ENCODE measurements around the gene UBE2Z.

UBE2Z gene

GRCh38 chr17:48904428-48904827 lies 3.8 kb upstream of the UBE2Z start:
- no peak for TF ChIP-seq CREB1 (IDR thresholded peaks at IDR 0.05; ENCODE audit: low read depth)
- TF ChIP-seq ZBTB7A (IDR thresholded peaks at IDR 0.05; ENCODE audit: low read depth) = no peak
- no peak for TF ChIP-seq FOXM1 (IDR thresholded peaks at IDR 0.05; ENCODE audit: borderline replicate concordance, low read depth)
- TF ChIP-seq RAD21 (IDR thresholded peaks at IDR 0.05; ENCODE audit: low read depth) = no peak
- TF ChIP-seq EP300 (IDR thresholded peaks at IDR 0.05; ENCODE audit: borderline replicate concordance) = no peak
- no peak for TF ChIP-seq NFIC (IDR thresholded peaks at IDR 0.05)

- TF ChIP-seq TCF12 (IDR thresholded peaks at IDR 0.05; ENCODE audit: low read depth) (no peak), RAD21 (IDR thresholded peaks at IDR 0.05; ENCODE audit: low read depth) (no peak), NFIC (IDR thresholded peaks at IDR 0.05) (no peak), TAF1 (IDR thresholded peaks at IDR 0.05; ENCODE audit: low read depth) (no peak), EGR1 (IDR thresholded peaks at IDR 0.05) (no peak), FOXM1 (IDR thresholded peaks at IDR 0.05; ENCODE audit: borderline replicate concordance, low read depth) (no peak), TEAD4 (IDR thresholded peaks at IDR 0.05) (no peak), YY1 (IDR thresholded peaks at IDR 0.05; ENCODE audit: low read depth) (no peak), ZBTB7A (IDR thresholded peaks at IDR 0.05; ENCODE audit: low read depth) (no peak), USF1 (IDR thresholded peaks at IDR 0.05) (no peak), CEBPB (IDR thresholded peaks at IDR 0.05) (no peak; the same call in 1 of the 2 replicates), EP300 (IDR thresholded peaks at IDR 0.05; ENCODE audit: borderline replicate concordance) (no peak)
- TF ChIP-seq, protein P1, sequence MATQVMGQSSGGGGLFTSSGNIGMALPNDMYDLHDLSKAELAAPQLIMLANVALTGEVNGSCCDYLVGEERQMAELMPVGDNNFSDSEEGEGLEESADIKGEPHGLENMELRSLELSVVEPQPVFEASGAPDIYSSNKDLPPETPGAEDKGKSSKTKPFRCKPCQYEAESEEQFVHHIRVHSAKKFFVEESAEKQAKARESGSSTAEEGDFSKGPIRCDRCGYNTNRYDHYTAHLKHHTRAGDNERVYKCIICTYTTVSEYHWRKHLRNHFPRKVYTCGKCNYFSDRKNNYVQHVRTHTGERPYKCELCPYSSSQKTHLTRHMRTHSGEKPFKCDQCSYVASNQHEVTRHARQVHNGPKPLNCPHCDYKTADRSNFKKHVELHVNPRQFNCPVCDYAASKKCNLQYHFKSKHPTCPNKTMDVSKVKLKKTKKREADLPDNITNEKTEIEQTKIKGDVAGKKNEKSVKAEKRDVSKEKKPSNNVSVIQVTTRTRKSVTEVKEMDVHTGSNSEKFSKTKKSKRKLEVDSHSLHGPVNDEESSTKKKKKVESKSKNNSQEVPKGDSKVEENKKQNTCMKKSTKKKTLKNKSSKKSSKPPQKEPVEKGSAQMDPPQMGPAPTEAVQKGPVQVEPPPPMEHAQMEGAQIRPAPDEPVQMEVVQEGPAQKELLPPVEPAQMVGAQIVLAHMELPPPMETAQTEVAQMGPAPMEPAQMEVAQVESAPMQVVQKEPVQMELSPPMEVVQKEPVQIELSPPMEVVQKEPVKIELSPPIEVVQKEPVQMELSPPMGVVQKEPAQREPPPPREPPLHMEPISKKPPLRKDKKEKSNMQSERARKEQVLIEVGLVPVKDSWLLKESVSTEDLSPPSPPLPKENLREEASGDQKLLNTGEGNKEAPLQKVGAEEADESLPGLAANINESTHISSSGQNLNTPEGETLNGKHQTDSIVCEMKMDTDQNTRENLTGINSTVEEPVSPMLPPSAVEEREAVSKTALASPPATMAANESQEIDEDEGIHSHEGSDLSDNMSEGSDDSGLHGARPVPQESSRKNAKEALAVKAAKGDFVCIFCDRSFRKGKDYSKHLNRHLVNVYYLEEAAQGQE (IDR thresholded peaks at IDR 0.05; ENCODE audit: low read depth) = no peak
These were observed 2.2 kb upstream of the UBE2Z start for GRCh38 chr17:48905987-48906515.

DNA sequence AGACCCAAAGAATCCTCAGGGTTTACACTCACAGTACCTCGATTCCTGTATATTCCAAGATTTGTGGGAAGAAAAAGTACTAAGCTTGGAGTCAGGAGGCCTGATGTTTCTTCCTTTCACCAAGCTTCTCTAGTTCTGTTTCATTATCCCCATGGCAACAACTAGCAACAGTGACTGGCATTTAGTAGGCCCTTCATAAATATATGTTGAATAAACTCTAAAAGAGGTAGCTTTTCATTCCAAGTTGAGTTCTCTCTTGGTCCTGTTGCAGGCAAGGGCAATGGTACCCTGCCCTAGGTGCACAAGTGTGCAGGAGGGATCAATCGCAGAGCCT lies 527 bp upstream of the UBE2Z start:
- TF ChIP-seq FOXM1 (IDR thresholded peaks at IDR 0.05; ENCODE audit: borderline replicate concordance, low read depth) (no peak), CEBPB (IDR thresholded peaks at IDR 0.05) (no peak), ZBTB7A (IDR thresholded peaks at IDR 0.05; ENCODE audit: low read depth) (no peak), RAD21 (IDR thresholded peaks at IDR 0.05; ENCODE audit: low read depth) (no peak), TAF1 (IDR thresholded peaks at IDR 0.05; ENCODE audit: low read depth) (no peak), TCF12 (IDR thresholded peaks at IDR 0.05; ENCODE audit: low read depth) (no peak), TEAD4 (IDR thresholded peaks at IDR 0.05) (no peak), YY1 (IDR thresholded peaks at IDR 0.05; ENCODE audit: low read depth) (no peak), EGR1 (IDR thresholded peaks at IDR 0.05) (no peak), CREB1 (IDR thresholded peaks at IDR 0.05; ENCODE audit: low read depth) (no peak)
- TF ChIP-seq, protein P1 (IDR thresholded peaks at IDR 0.05; ENCODE audit: low read depth) = no peak
- TF ChIP-seq, protein P2, sequence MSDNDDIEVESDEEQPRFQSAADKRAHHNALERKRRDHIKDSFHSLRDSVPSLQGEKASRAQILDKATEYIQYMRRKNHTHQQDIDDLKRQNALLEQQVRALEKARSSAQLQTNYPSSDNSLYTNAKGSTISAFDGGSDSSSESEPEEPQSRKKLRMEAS (IDR thresholded peaks at IDR 0.05) = no peak

GRCh38 chr17:48908853-48909394 lies 717 bp downstream of the UBE2Z start:
- TF ChIP-seq EGR1 (IDR thresholded peaks at IDR 0.05) (0 out of 2 replicates have a peak, but pooled peaks have one; percentile 17), FOXM1 (IDR thresholded peaks at IDR 0.05; ENCODE audit: borderline replicate concordance, low read depth) (no peak)

- TF ChIP-seq USF1 (IDR thresholded peaks at IDR 0.05) (no peak), YY1 (IDR thresholded peaks at IDR 0.05; ENCODE audit: low read depth) (no peak), RAD21 (IDR thresholded peaks at IDR 0.05; ENCODE audit: low read depth) (no peak), NFIC (IDR thresholded peaks at IDR 0.05) (no peak), TEAD4 (IDR thresholded peaks at IDR 0.05) (no peak), CEBPB (IDR thresholded peaks at IDR 0.05) (no peak), TCF12 (IDR thresholded peaks at IDR 0.05; ENCODE audit: low read depth) (no peak), EP300 (IDR thresholded peaks at IDR 0.05; ENCODE audit: borderline replicate concordance) (no peak), TAF1 (IDR thresholded peaks at IDR 0.05; ENCODE audit: low read depth) (no peak), ZBTB7A (IDR thresholded peaks at IDR 0.05; ENCODE audit: low read depth) (no peak), CREB1 (IDR thresholded peaks at IDR 0.05; ENCODE audit: low read depth) (no peak)
- TF ChIP-seq, protein P2 (IDR thresholded peaks at IDR 0.05) = no peak
- TF ChIP-seq, protein P1 (IDR thresholded peaks at IDR 0.05; ENCODE audit: low read depth) = no peak
These were observed 1.6 kb downstream of the UBE2Z start for GRCh38 chr17:48909783-48910182.

All from Ishikawa (cell line).